T-helper 22 cell (primary cell): ENCODE measurements around the gene ARID1B.

ENCODE experiments used
- DNase-seq: peaks from one replicate; pipeline ENCODE4 v3.0.0-alpha.2; 2020; ENCODE audit warnings: low read depth

The ARID1B gene

DNA sequence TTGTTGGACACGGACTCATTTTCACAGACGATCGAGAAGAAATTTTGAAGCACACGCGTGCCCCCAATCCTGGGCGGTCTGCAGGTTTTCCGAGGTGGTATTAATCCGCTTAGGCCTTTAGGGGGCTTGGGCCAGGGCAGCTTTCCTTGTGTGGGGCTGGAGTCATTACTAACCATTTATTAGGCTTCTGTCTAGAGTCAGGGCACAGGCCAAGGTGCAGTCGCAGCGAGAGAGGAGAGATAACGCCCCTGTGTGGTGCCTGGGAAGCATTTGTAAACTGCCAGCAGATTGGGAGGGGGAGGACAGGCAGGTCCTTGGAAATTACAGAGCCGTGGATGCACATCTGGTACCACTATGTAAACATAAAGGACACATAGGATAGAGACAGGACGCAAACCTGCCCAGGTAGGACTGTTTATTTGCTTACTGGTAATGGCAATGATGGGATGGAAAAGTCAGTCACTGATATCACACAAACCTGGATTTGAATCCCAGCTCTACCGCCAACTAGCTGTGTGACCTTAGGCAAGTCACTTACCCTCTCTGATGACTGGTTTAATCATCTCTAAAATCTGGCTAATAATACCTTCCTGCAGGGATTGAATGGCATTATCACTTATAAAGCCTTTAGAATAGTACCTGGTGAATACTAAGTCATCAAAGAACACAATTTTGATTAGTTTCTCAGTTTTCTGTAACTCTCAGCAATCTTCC lies 469.8 kb downstream of the ARID1B start:
- DNase-seq: no peak

- DNase-seq: no peak
These were observed 471.1 kb downstream of the ARID1B start for GRCh38 chr6:157248264-157248663.

DNA sequence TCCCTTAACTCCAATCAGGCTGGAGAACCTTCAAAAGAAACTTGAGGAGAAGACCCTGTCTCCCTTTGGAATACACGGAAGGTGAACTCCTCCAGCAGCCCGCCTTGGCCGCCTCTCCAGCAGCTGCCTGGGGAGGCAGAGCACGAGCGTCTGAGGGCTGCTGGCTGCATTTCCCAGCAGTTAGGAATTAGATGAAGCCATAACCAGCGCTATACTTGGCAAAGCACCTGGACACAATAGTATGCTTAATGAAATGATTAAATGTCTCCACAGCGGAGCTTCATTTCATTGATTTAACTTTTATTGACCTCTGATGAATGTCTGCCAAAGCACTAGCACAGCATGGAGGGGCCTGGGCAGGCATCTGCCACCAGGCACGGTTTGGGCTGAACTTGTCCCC lies 472.6 kb downstream of the ARID1B start:
- no peak for DNase-seq

DNA sequence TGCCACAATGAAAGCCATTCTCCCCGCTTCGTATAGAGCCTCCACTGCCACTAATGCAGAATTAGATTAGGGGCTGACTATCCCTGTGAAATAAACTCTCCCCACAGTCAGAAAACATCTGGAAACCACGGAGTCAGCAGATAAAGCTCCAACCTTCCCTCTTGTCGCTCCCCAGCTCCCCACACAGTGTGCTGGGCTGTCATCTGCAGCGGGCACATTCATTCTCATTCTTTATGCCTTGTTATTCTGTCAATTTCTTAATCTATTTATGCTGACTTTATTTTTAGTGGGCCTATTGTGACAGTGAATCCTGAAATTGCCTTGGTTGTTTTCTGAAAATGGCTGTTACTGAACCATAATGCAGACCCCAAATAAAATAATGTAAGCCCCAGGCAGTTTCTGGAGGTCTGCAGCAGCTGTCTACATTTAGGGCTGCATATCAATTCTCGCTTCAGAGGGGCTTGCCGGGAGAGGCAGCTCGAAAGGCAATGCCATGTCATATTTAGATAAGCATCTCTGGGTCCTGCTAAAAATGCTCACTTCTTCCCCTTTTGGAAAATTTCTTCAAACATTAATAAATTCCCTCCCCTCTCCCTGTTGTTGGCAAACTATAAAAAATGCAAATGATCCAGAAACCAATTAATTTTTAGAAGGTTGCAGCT lies 474.5 kb downstream of the ARID1B start:
- DNase-seq: no peak

DNA sequence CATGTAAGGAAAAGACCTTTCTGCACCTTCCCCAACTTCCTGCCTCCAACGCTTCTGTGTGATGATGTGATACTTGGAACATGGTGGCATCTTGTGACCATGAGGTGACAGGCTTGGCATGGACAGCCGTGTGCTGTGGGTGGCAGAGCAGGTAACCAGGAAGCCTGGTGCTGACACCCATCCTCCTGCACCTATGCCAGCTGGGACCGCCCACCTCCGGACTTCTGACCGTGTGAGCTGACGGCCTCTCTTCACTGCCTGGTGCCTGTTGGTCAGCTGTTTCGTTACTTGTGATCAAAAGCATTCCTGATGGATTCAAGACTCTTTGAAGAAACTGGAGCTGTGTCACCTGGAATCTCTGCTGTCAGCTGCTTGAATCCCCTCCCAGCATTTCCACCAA lies 475.8 kb downstream of the ARID1B start:
- no peak for DNase-seq

- no peak for DNase-seq
These were observed 476.5 kb downstream of the ARID1B start for GRCh38 chr6:157253699-157254098.

- DNase-seq: no peak
These were observed 477.4 kb downstream of the ARID1B start for GRCh38 chr6:157254538-157254937.

DNA sequence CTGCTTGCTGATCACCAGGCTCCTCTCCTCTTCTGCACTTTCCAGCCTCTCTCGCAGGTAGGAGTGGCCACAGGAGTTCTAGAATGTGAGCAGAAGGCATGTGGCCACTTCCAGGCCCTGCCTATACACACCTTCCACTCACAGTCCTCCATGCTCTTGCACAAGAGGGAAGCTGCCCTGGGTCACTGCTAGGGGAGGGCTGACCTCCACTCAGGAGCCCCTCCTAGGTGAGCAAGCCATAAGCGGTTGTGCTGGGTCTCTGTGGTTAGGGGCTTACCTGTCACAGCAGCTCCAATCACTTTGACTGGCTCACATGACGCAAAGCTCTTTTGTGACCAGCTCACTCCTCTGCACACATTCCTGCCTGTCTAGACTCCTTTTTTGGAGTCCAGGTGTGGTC lies 477.9 kb downstream of the ARID1B start:
- no peak for DNase-seq

DNA sequence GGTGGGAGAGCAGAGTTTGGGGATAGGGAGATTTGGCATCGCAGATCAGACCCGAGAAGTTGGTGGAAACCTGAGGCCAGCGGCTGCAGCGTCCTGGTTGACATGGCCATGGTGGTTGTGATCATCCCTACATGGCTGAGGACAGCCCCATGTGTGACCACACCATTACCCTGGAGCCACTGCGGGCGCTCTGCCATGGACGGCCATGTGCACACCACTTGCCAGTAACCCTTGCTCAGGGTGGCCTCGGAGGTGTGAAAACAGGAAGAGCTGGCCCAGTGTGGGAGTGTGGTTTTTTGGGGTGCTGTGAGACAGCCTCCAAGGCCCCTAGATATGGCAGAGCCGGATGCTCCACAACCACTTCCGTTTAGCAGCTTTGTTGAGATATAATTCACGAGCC lies 481.7 kb downstream of the ARID1B start:
- DNase-seq: no peak

- no peak for DNase-seq
These were observed 482.3 kb downstream of the ARID1B start for GRCh38 chr6:157259443-157259842.
